SK-N-SH treated with all-trans-retinoic acid at 6 μM for 48 hours (cell line): Measurements from ENCODE around the gene SDCCAG8.

Experiments
- ATAC-seq: fragments of 200-7000 bp; cut with Tn5 transposase; 3 replicates; pipeline ENCODE4 v1.9.1; 2020; ENCODE audit warnings: mild to moderate bottlenecking, moderate library complexity
- ARNTL ChIP-seq: fragments of 450-650 bp; formaldehyde crosslinking; IDR thresholded peaks from 2 replicates; pipeline ENCODE4 v1.5.0; 2020; ENCODE audit warnings: low read depth, mild to moderate bottlenecking, moderate library complexity, borderline replicate concordance
- CSDC2 ChIP-seq: fragments of 250-450 bp; sonication (Bioruptor Pico); IDR thresholded peaks from 2 replicates; pipeline ENCODE4 v1.5.0; 2020; ENCODE audit warnings: mild to moderate bottlenecking, moderate library complexity
- GLIS3 ChIP-seq: fragments of 250-450 bp; sonication (Bioruptor Pico); IDR thresholded peaks from 2 replicates; pipeline ENCODE4 v1.5.0; 2020; ENCODE audit warnings: mild to moderate bottlenecking, moderate library complexity
- ISL1 ChIP-seq: fragments of 250-450 bp; sonication (Bioruptor Pico); IDR thresholded peaks from 2 replicates; pipeline ENCODE4 v2.1.2; 2022; ENCODE audit warnings: mild to moderate bottlenecking, moderate library complexity
- OSR1 ChIP-seq: fragments of 250-450 bp; sonication (Bioruptor Pico); IDR thresholded peaks from 2 replicates; pipeline ENCODE4 v1.8.0; 2022; ENCODE audit warnings: moderate library complexity, mild to moderate bottlenecking, inconsistent platforms
- PPARA ChIP-seq: fragments of 250-450 bp; sonication (Bioruptor Pico); IDR thresholded peaks from 2 replicates; pipeline ENCODE4 v1.5.0; 2020; ENCODE audit warnings: mild to moderate bottlenecking, borderline replicate concordance
- RARB ChIP-seq: fragments of 250-450 bp; sonication (Bioruptor Pico); IDR thresholded peaks from 2 replicates; pipeline ENCODE4 v1.8.0; 2021; ENCODE audit warnings: mild to moderate bottlenecking, moderate library complexity
- TOX ChIP-seq: fragments of 250-450 bp; sonication (Bioruptor Pico); IDR thresholded peaks from 2 replicates; pipeline ENCODE4 v1.8.0; 2021; ENCODE audit warnings: mild to moderate bottlenecking, moderate library complexity, borderline replicate concordance
- ZFP3 ChIP-seq: fragments of 250-450 bp; sonication (Bioruptor Pico); IDR thresholded peaks from 2 replicates; pipeline ENCODE4 v1.5.0; 2020; ENCODE audit warnings: mild to moderate bottlenecking, moderate library complexity
- TF ChIP-seq, protein P1 (sequence below): fragments of 250-450 bp; sonication (Bioruptor Pico); IDR thresholded peaks from 2 replicates; pipeline ENCODE4 v1.5.0; 2020; ENCODE audit warnings: mild to moderate bottlenecking, moderate library complexity
- TF ChIP-seq, protein P2 (sequence below): fragments of 250-450 bp; sonication (Bioruptor Pico); IDR thresholded peaks from 2 replicates; pipeline ENCODE4 v1.5.1; 2020; ENCODE audit warnings: low read depth, mild to moderate bottlenecking, moderate library complexity
- TF ChIP-seq, protein P3 (sequence below): fragments of 250-450 bp; sonication (Bioruptor Pico); IDR thresholded peaks from 2 replicates; pipeline ENCODE4 v1.5.1; 2021; ENCODE audit warnings: mild to moderate bottlenecking, moderate library complexity
- TF ChIP-seq, protein P4 (sequence below): fragments of 250-450 bp; sonication (Bioruptor Pico); IDR thresholded peaks from 2 replicates; pipeline ENCODE4 v1.8.0; 2020; ENCODE audit warnings: mild to moderate bottlenecking, moderate library complexity, borderline replicate concordance
- TF ChIP-seq, protein P5 (sequence below): fragments of 250-450 bp; sonication (Bioruptor Pico); IDR thresholded peaks from 2 replicates; pipeline ENCODE4 v1.8.0; 2021; ENCODE audit warnings: low read depth, mild to moderate bottlenecking, moderate library complexity, borderline replicate concordance

The SDCCAG8 gene

DNA sequence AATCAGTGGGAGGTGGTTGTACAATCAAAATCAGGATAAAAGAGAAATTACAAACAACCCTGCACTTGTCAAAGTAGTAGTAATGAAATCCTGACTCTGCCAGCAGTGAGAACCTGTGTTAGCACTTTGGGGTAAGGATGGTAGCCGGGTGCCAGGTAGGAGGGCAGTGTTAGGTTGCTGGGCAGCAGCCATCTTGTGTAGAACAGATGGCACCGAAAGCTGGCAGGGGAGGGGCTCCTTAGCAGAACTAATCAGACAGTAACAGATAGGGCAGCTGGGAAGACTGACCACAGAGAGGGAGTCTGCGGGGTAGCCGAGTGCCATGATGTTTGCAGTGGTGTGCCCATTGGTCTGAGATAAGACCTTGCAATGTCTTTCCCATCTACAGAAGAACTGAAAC is 137.3 kb downstream of the SDCCAG8 start:
- TF ChIP-seq ARNTL (CRISPR knock-in tag) (no peak), CSDC2 (CRISPR knock-in tag) (no peak), RARB (CRISPR knock-in tag) (no peak), ZFP3 (CRISPR knock-in tag) (no peak), OSR1 (CRISPR knock-in tag) (no peak)
- TF ChIP-seq, protein P1, sequence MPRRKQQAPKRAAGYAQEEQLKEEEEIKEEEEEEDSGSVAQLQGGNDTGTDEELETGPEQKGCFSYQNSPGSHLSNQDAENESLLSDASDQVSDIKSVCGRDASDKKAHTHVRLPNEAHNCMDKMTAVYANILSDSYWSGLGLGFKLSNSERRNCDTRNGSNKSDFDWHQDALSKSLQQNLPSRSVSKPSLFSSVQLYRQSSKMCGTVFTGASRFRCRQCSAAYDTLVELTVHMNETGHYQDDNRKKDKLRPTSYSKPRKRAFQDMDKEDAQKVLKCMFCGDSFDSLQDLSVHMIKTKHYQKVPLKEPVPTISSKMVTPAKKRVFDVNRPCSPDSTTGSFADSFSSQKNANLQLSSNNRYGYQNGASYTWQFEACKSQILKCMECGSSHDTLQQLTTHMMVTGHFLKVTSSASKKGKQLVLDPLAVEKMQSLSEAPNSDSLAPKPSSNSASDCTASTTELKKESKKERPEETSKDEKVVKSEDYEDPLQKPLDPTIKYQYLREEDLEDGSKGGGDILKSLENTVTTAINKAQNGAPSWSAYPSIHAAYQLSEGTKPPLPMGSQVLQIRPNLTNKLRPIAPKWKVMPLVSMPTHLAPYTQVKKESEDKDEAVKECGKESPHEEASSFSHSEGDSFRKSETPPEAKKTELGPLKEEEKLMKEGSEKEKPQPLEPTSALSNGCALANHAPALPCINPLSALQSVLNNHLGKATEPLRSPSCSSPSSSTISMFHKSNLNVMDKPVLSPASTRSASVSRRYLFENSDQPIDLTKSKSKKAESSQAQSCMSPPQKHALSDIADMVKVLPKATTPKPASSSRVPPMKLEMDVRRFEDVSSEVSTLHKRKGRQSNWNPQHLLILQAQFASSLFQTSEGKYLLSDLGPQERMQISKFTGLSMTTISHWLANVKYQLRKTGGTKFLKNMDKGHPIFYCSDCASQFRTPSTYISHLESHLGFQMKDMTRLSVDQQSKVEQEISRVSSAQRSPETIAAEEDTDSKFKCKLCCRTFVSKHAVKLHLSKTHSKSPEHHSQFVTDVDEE (CRISPR knock-in tag): no peak
- TF ChIP-seq, protein P2, sequence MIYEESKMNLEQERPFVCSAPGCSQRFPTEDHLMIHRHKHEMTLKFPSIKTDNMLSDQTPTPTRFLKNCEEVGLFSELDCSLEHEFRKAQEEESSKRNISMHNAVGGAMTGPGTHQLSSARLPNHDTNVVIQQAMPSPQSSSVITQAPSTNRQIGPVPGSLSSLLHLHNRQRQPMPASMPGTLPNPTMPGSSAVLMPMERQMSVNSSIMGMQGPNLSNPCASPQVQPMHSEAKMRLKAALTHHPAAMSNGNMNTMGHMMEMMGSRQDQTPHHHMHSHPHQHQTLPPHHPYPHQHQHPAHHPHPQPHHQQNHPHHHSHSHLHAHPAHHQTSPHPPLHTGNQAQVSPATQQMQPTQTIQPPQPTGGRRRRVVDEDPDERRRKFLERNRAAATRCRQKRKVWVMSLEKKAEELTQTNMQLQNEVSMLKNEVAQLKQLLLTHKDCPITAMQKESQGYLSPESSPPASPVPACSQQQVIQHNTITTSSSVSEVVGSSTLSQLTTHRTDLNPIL (CRISPR knock-in tag): no peak
- ATAC-seq: no peak

DNA sequence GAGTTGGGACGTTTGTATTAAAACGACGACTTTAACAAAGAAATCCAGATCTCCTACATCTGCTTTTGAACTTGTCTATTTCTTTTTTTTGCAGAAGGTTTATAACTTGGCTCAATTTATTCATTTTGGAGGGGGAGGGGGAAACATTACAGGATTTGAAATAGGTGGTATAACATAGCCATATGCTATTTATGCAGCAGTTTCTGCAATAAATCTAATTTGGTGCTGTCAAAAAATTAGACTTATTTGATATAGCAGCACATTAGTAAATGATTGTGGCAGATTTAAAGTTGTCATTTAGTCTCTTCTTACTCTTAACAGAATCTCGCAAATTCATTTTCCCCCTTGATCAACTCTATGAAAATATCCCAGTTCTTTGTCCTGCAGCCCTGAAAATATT is 138.2 kb downstream of the SDCCAG8 start:
- TF ChIP-seq, protein P1 (CRISPR knock-in tag): no peak
- TF ChIP-seq GLIS3 (CRISPR knock-in tag) (no peak), RARB (CRISPR knock-in tag) (no peak), ZFP3 (CRISPR knock-in tag) (no peak), PPARA (no peak), CSDC2 (CRISPR knock-in tag) (no peak), TOX (no peak), ISL1 (CRISPR knock-in tag) (no peak)
- TF ChIP-seq, protein P3, sequence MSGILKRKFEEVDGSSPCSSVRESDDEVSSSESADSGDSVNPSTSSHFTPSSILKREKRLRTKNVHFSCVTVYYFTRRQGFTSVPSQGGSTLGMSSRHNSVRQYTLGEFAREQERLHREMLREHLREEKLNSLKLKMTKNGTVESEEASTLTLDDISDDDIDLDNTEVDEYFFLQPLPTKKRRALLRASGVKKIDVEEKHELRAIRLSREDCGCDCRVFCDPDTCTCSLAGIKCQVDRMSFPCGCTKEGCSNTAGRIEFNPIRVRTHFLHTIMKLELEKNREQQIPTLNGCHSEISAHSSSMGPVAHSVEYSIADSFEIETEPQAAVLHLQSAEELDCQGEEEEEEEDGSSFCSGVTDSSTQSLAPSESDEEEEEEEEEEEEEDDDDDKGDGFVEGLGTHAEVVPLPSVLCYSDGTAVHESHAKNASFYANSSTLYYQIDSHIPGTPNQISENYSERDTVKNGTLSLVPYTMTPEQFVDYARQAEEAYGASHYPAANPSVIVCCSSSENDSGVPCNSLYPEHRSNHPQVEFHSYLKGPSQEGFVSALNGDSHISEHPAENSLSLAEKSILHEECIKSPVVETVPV (CRISPR knock-in tag): no peak
- TF ChIP-seq, protein P4, sequence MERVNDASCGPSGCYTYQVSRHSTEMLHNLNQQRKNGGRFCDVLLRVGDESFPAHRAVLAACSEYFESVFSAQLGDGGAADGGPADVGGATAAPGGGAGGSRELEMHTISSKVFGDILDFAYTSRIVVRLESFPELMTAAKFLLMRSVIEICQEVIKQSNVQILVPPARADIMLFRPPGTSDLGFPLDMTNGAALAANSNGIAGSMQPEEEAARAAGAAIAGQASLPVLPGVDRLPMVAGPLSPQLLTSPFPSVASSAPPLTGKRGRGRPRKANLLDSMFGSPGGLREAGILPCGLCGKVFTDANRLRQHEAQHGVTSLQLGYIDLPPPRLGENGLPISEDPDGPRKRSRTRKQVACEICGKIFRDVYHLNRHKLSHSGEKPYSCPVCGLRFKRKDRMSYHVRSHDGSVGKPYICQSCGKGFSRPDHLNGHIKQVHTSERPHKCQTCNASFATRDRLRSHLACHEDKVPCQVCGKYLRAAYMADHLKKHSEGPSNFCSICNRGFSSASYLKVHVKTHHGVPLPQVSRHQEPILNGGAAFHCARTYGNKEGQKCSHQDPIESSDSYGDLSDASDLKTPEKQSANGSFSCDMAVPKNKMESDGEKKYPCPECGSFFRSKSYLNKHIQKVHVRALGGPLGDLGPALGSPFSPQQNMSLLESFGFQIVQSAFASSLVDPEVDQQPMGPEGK (CRISPR knock-in tag): no peak
- TF ChIP-seq, protein P5, sequence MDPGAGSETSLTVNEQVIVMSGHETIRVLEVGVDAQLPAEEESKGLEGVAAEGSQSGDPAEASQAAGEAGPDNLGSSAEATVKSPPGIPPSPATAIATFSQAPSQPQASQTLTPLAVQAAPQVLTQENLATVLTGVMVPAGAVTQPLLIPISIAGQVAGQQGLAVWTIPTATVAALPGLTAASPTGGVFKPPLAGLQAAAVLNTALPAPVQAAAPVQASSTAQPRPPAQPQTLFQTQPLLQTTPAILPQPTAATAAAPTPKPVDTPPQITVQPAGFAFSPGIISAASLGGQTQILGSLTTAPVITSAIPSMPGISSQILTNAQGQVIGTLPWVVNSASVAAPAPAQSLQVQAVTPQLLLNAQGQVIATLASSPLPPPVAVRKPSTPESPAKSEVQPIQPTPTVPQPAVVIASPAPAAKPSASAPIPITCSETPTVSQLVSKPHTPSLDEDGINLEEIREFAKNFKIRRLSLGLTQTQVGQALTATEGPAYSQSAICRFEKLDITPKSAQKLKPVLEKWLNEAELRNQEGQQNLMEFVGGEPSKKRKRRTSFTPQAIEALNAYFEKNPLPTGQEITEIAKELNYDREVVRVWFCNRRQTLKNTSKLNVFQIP (CRISPR knock-in tag): no peak
- TF ChIP-seq, protein P2 (CRISPR knock-in tag): no peak
- no peak for ATAC-seq
